Measurements from ENCODE around the gene DNAH14.
"Not testable (repeated sequence)": the region's sequence is repeated elsewhere in the genome, so short reads cannot be mapped to it uniquely, and the experiment has no call there.

Gene DNAH14

GRCh38 chr1:225254676-225255075 lies 325.2 kb downstream of the DNAH14 start:
- no peak for DNase-seq (ENCODE audit: low spot score)

DNA sequence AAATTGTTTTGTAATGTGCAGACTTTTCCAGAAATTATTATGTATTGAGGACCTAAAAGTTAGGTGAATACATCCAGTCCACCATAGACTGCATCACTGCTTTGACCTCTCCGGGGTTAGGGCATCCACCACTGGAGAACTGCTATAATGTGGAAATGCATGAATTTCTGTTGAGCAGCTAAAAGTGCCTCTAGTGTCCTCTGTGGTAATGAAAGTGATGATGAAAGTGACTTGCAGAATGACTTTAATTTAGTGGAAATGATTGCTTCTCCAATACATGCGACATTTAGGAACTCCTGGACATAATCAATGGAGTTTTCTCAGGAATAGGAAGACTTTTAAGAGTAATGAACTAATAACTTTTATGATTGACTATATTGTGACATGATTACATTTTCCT lies 327.6 kb downstream of the DNAH14 start:
- DNase-seq (ENCODE audit: low spot score): no peak

GRCh38 chr1:225258811-225259210 lies 329.3 kb downstream of the DNAH14 start:
- DNase-seq (ENCODE audit: low spot score): no peak

- no peak for DNase-seq (ENCODE audit: low spot score)
These were observed 330.1 kb downstream of the DNAH14 start for GRCh38 chr1:225259542-225259941.

DNA sequence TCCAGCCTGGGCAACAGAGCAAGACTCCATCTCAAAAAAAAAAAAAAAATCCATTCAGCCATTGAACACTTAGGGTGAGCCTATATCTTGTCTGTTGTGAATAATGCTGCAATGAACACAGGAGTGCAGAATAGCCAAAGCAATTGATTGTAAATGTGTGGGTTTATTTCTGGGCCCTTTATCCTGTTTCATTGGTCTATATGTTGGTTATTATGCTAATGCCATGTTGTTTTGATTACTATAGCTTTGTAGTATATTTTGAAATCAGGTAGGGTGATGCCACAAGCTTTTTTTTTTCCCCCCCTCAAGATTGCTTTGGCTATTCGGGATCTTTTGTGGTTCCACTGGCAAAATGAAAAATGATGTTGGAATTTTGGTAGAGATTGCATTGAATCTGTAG lies 330.8 kb downstream of the DNAH14 start:
- DNase-seq (ENCODE audit: low spot score): no peak

- DNase-seq (ENCODE audit: low spot score): no peak
These were observed 348.0 kb downstream of the DNAH14 start for GRCh38 chr1:225277445-225277844.

DNA sequence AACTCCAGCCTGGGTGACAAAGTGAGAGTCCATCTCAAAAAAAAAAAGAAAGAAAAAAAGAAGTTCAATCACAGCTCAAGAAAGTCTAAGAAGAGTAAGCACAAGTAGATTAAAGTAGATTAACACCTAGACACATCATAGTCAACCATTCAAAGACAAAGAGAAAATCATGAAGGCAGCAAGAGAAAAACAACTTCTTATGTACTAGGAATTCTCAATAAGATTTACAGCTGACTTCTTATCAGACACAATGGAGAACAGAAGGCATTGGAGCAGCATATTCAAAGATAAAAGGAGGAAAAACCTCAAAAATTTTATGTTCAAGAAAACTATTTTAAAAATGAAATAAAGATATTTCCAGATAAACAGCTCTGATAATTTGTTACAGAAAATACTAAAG lies 351.1 kb downstream of the DNAH14 start:
- DNase-seq (ENCODE audit: low spot score): no peak

- no peak for DNase-seq (ENCODE audit: low spot score)
These were observed 360.8 kb downstream of the DNAH14 start for GRCh38 chr1:225290244-225290643.

GRCh38 chr1:225299624-225300023 lies 370.1 kb downstream of the DNAH14 start:
- DNase-seq (ENCODE audit: low spot score): no peak

GRCh38 chr1:225300381-225300780 lies 370.9 kb downstream of the DNAH14 start:
- no peak for DNase-seq (ENCODE audit: low spot score)

DNA sequence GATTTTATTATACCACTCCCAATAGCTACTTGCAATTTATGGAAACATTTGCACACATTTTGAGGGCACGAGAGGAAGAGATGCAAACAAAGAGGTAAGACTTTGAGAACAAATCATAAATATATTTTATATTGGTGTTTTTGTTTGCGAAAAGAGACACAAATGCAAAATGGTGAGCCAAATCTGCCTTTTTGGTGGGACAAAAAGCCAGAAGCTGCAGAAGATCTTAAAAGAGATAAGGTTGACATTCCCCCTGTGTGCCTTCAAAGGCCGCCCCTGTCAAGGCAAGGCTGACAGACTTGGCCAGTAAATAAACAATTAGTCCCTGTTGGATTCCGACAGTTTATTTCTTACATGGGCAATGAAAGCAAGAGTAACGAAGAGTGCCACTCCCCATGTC lies 375.5 kb downstream of the DNAH14 start:
- DNase-seq (ENCODE audit: low spot score): no peak

DNA sequence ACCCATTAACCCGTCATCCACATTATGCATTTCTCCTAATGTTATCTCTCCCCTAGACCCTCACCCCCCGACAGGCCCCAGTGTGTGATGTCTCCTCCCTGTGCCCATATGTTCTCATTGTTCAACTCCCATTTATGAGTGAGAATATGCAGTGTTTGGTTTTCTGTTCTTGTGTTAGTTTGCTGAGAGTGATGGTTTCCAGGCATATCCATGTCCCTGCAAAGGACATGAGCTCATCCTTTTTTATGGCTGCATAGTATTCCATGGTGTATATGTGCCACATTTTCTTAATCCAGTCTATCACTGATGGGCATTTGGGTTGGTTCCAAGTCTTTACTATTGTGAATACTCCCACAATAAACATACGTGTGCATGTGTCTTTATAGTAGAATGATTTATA lies 381.1 kb downstream of the DNAH14 start:
- not testable (repeated sequence) for DNase-seq (ENCODE audit: low spot score)

GRCh38 chr1:225318706-225319575 lies 389.5 kb downstream of the DNAH14 start:
- peak; percentile 63 for DNase-seq (ENCODE audit: low spot score)

DNA sequence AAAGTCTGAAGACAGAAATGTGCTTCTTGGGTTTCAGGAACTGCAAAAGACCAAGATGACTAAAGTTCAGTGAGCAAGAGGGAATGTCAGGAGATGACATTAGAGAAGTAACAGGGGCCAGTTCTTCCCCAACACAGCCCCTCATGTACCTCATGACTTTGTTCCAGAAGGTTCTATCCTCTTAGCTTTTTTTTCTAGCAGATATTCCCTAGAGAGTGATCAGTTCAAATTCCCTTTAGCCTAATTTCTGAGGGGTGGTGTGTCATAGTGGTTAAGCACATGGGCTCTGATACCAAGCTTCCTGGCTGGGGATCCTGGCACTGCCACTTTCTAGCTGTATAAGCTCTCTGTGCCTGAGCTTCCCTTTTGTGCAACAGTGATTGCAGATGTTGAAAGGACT lies 390.4 kb downstream of the DNAH14 start:
- peak; percentile 10 for DNase-seq (ENCODE audit: low spot score)

GRCh38 chr1:225321784-225322183 lies 392.3 kb downstream of the DNAH14 start:
- no peak for DNase-seq (ENCODE audit: low spot score)

GRCh38 chr1:225329041-225329440 lies 399.6 kb downstream of the DNAH14 start:
- DNase-seq (ENCODE audit: low spot score): no peak

- not testable (repeated sequence) for DNase-seq (ENCODE audit: low spot score)
These were observed 400.5 kb downstream of the DNAH14 start for GRCh38 chr1:225329996-225330395.

- DNase-seq (ENCODE audit: low spot score): no peak
These were observed 403.2 kb downstream of the DNAH14 start for GRCh38 chr1:225332686-225333085.

GRCh38 chr1:225335098-225335778 lies 405.8 kb downstream of the DNAH14 start:
- DNase-seq (ENCODE audit: low spot score): not testable (repeated sequence)

- DNase-seq (ENCODE audit: low spot score): no peak
These were observed 409.1 kb downstream of the DNAH14 start for GRCh38 chr1:225338545-225338944.

DNA sequence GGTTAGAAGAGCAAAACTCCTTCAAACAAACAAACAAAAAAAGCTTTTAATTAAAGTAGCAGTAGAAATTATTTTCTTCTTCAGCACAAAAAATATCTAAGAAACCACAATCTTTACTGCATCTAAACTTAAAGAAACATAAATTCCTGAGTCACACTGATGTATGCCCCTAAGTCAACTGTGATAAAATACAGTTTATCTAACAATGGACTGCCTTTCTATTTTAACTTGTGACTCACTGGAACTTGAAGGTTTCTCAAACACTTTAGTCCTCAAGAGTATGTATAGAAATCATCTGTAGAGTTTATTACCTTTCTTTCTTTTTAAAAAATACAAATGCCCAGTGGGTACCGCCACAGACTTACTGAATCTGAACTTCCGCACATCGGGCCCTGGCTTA lies 412.2 kb downstream of the DNAH14 start:
- no peak for DNase-seq (ENCODE audit: low spot score)

- DNase-seq (ENCODE audit: low spot score): no peak
These were observed 413.2 kb downstream of the DNAH14 start for GRCh38 chr1:225342695-225343094.

- DNase-seq (ENCODE audit: low spot score): peak; percentile 13
These were observed 414.1 kb downstream of the DNAH14 start for GRCh38 chr1:225343618-225344017.
